D721Med (cell line): ENCODE results near the gene STC2.
"Not testable (repeated sequence)": the region's sequence is repeated elsewhere in the genome, so short reads cannot be mapped to it uniquely, and the experiment has no call there.

ENCODE experiments used
- DNase-seq: peaks from one replicate; pipeline ENCODE4 v3.0.0; 2011; ENCODE audit warnings: low spot score; ENCODE audit not compliant: insufficient read length
- FAIRE-seq: peaks from 2 replicates; lab custom pipeline; 2011; peaks lifted over from hg19 to GRCh38; lab: Jason Lieb, UNC
- CTCF ChIP-seq: IDR thresholded peaks from 2 replicates; pipeline ENCODE4 v1.5.1; 2012; ENCODE audit warnings: mild to moderate bottlenecking, control low read depth; ENCODE audit not compliant: insufficient read depth; ENCODE audit errors: missing control alignments

STC2 gene

GRCh38 chr5:173293817-173294672 is 34.2 kb downstream of the STC2 start:
- DNase-seq, result peak; percentile 60
- no peak for FAIRE-seq
- peak; percentile 92 for TF ChIP-seq CTCF

GRCh38 chr5:173291722-173292658 is 36.2 kb downstream of the STC2 start:
- FAIRE-seq, result no peak

GRCh38 chr5:173290477-173291131 is 37.6 kb downstream of the STC2 start:
- DNase-seq (no peak), FAIRE-seq (no peak)
- TF ChIP-seq CTCF, result no peak

More at GRCh38 chr5:173291722-173292658, 36.2 kb downstream of the STC2 start:
- no peak for TF ChIP-seq CTCF
- DNase-seq, result no peak

GRCh38 chr5:173289372-173289771 is 38.8 kb downstream of the STC2 start:
- TF ChIP-seq CTCF, result no peak
- no peak for DNase-seq
- no peak for FAIRE-seq

- DNase-seq (no peak), FAIRE-seq (no peak)
- no peak for TF ChIP-seq CTCF
Observed at GRCh38 chr5:173288632-173289031, 39.6 kb downstream of the STC2 start.

GRCh38 chr5:173287086-173287485 is 41.1 kb downstream of the STC2 start:
- FAIRE-seq (no peak), DNase-seq (no peak)
- no peak for TF ChIP-seq CTCF

GRCh38 chr5:173284343-173284958 is 43.8 kb downstream of the STC2 start:
- FAIRE-seq, DNase-seq: not testable (repeated sequence)
